Measurements from ENCODE around the gene CDCA4. TPM values are rescaled to one million over a fixed set of nuclear protein-coding genes. Genes with fewer than 3 reads are reported as not detected.

CDCA4 gene
- total and polyA plus RNA-seq, 10 of the 15 experiments (the other 5 are each of a cell fraction or from before 2014, with no cell fraction given), result 10.4 to 64.0 (median 52.1) TPM

DNA sequence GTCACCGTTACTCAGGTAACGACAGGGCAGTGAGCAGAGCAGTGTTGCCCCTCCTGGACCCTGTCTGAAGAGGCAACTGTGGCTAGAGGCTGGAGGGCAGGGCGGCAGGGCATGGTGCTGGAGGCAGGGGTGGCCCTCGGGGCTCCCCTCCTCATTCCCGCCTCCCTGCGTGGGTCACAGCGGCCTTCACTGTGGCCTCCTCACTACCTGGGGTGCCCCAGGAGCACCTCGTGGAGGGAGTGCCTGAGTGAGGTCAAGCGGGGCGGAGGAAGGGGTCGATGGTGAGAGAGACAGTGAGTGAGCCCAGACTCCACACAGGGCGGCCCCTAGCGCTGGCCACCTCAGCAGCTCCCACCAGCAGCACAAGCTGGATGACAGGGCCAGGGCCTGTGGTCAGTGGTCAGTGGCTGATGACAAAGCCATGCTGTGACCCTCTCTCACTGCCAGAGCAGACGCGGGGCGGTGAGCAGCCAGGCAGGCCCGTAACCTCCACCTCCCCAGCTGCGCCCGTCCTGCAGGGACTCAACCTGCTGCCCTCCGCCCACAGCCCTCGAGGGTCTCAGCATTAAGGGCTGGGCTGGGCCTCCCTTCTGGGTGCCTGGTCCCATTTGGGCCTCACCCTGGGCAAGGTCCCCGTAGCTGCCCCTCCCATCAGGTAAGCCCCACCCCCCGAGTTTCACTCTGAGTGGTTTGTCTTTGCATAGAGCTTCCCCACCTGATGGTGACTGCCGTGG is 26.6 kb upstream of the CDCA4 start:
- CTCF ChIA-PET, result interaction anchor here (0.8 to 5.4 kb wide), 11 partner anchors 11 to 73 kb away, joined by 3 to 82 read pairs (median 13); no protein-coding TSS in a partner anchor
- in situ Hi-C loops (cut with MboI), result loop anchor here (5.0 to 10.0 kb wide), 2 partner anchors 65 to 153 kb away; no protein-coding TSS in a partner anchor
- Histone ChIP-seq H3K4me1 (ENCODE audit: control insufficient read depth, insufficient read depth, low read length) (peaks cover 7% of the 10 kb centered on the region), H3K27me3 (replicated peaks in 1 of 2; ENCODE audit: control insufficient read depth in 2 of 2, insufficient read depth in 2 of 2, low read length in 1 of 2) (no peaks in the 10 kb centered on the region), H3K4me2 (ENCODE audit: control insufficient read depth, insufficient read depth) (no peak overlapping the region), H3K4me3 (no peak overlapping the region), H3K79me2 (ENCODE audit: control insufficient read depth, insufficient read depth, low read length) (no peaks in the 10 kb centered on the region; the same call in none of the 2 replicates), H4K20me1 (ENCODE audit: control insufficient read depth, insufficient read depth) (0 out of 2 replicates have a peak, but pooled peaks cover 5% of the 10 kb centered on the region), H2AFZ (ENCODE audit: control insufficient read depth, low read depth, low read length) (no peak overlapping the region), H3K27ac (ENCODE audit: control insufficient read depth, insufficient read depth) (no peak overlapping the region), H3K36me3 (ENCODE audit: control insufficient read depth in 2 of 2, insufficient read depth in 2 of 2, low read length in 1 of 2) (peaks cover 26 to 27% of the 10 kb centered on the region in 2 experiments), H3K9ac (ENCODE audit: control insufficient read depth, insufficient read depth, low read length) (no peak overlapping the region), H3K9me3 (replicated peaks; ENCODE audit: control insufficient read depth, insufficient read depth, low read length) (no peaks in the 10 kb centered on the region)
- RAD21 ChIA-PET (ENCODE audit: unreplicated experiment), result interaction anchor here (0.6 to 1.6 kb wide), 6 partner anchors 10 to 132 kb away, joined by 3 to 11 read pairs (median 4); partner anchors contain the start of gene GPR132
- SMC1A ChIA-PET (ENCODE audit: uncharacterized antibody, unreplicated experiment), result interaction anchor here (1.2 to 4.2 kb wide), 3 partner anchors 14 to 39 kb away, joined by 3 to 23 read pairs (median 13); no protein-coding TSS in a partner anchor
- DNase-seq (ENCODE audit: low read depth, low spot score) (no peak), ATAC-seq (peak; percentile 46), FAIRE-seq (no peak)
- BruUV-seq (replicated peaks), result no TSS peak
- 59% methylated on average over 24 of the region's 24 CpGs for WGBS (ENCODE audit: insufficient coverage, insufficient replicate concordance, low lambda C conversion rate, missing lambda C conversion rate)
- POLR2A ChIA-PET, result no interaction called here
- intact Hi-C loops (cut with micrococcal nuclease; ENCODE audit: unreplicated experiment), result loop anchor here (5.0 kb wide), 1 partner anchor 150 kb away; no protein-coding TSS in a partner anchor
- no peak for TF ChIP-seq ZBED1 (IDR thresholded peaks at IDR 0.05; ENCODE audit: borderline replicate concordance)
- TF ChIP-seq HCFC1 (IDR thresholded peaks at IDR 0.05; ENCODE audit: low read length), result no peak
- TF ChIP-seq CREM (IDR thresholded peaks at IDR 0.05; ENCODE audit: low read depth), result no peak
- TF ChIP-seq, protein P1, sequence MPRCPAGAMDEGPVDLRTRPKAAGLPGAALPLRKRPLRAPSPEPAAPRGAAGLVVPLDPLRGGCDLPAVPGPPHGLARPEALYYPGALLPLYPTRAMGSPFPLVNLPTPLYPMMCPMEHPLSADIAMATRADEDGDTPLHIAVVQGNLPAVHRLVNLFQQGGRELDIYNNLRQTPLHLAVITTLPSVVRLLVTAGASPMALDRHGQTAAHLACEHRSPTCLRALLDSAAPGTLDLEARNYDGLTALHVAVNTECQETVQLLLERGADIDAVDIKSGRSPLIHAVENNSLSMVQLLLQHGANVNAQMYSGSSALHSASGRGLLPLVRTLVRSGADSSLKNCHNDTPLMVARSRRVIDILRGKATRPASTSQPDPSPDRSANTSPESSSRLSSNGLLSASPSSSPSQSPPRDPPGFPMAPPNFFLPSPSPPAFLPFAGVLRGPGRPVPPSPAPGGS (IDR thresholded peaks at IDR 0.05; ENCODE audit: borderline replicate concordance, insufficient read depth, low read depth, low read length, poor library complexity, severe bottlenecking), result peak; percentile 71
- TF ChIP-seq YY1 (IDR thresholded peaks at IDR 0.05; ENCODE audit: low read depth, low read length), result peak; percentile 46; the same call in 1 of the 2 replicates
- peak; percentile 68 for TF ChIP-seq POLR2A (IDR thresholded peaks at IDR 0.05; ENCODE audit: low read depth, low read length)
- TF ChIP-seq NFIC (IDR thresholded peaks at IDR 0.05; ENCODE audit: low read depth, low read length), result 0 out of 2 replicates have a peak, but pooled peaks have one; percentile 26
- TF ChIP-seq CHD4 (IDR thresholded peaks at IDR 0.05), result no peak
- TF ChIP-seq POLR2AphosphoS5 (IDR thresholded peaks at IDR 0.05; ENCODE audit: low read length), result peak; percentile 64; the same call in 1 of the 2 replicates
- no peak for TF ChIP-seq NRF1 (conservative IDR thresholded peaks at IDR 0.05; ENCODE audit: low read depth, low read length)
- peak; percentile 53; the same call in 1 of the 2 replicates for TF ChIP-seq PML (IDR thresholded peaks at IDR 0.05; ENCODE audit: low read length)
- TF ChIP-seq, protein P2, sequence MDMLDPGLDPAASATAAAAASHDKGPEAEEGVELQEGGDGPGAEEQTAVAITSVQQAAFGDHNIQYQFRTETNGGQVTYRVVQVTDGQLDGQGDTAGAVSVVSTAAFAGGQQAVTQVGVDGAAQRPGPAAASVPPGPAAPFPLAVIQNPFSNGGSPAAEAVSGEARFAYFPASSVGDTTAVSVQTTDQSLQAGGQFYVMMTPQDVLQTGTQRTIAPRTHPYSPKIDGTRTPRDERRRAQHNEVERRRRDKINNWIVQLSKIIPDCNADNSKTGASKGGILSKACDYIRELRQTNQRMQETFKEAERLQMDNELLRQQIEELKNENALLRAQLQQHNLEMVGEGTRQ (IDR thresholded peaks at IDR 0.05; ENCODE audit: borderline replicate concordance, low read depth, low read length), result no peak
- TF ChIP-seq NR2C1 (IDR thresholded peaks at IDR 0.05), result no peak
- TF ChIP-seq SMAD5 (IDR thresholded peaks at IDR 0.05; ENCODE audit: low read depth), result no peak
- peak; percentile 24; the same call in 1 of the 2 replicates for TF ChIP-seq JUNB (IDR thresholded peaks at IDR 0.05)
- TF ChIP-seq MTA3 (IDR thresholded peaks at IDR 0.05; ENCODE audit: borderline replicate concordance, low read length), result peak; percentile 12; the same call in 1 of the 2 replicates
- no peak for TF ChIP-seq RB1 (IDR thresholded peaks at IDR 0.05; ENCODE audit: borderline replicate concordance)
- peak; percentile 14; the same call in 1 of the 2 replicates for TF ChIP-seq POLR2AphosphoS2 (IDR thresholded peaks at IDR 0.05; ENCODE audit: low read depth, low read length)
- TF ChIP-seq FOS (IDR thresholded peaks at IDR 0.05; ENCODE audit: borderline replicate concordance, extremely low read depth, insufficient read length), result no peak
- no peak for TF ChIP-seq JUND (IDR thresholded peaks at IDR 0.05; ENCODE audit: low read depth, low read length)
- TF ChIP-seq, protein P3, sequence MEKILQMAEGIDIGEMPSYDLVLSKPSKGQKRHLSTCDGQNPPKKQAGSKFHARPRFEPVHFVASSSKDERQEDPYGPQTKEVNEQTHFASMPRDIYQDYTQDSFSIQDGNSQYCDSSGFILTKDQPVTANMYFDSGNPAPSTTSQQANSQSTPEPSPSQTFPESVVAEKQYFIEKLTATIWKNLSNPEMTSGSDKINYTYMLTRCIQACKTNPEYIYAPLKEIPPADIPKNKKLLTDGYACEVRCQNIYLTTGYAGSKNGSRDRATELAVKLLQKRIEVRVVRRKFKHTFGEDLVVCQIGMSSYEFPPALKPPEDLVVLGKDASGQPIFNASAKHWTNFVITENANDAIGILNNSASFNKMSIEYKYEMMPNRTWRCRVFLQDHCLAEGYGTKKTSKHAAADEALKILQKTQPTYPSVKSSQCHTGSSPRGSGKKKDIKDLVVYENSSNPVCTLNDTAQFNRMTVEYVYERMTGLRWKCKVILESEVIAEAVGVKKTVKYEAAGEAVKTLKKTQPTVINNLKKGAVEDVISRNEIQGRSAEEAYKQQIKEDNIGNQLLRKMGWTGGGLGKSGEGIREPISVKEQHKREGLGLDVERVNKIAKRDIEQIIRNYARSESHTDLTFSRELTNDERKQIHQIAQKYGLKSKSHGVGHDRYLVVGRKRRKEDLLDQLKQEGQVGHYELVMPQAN (conservative IDR thresholded peaks at IDR 0.05), result no peak

All from GM12878 (cell line).